CD8-positive, alpha-beta memory T cell (primary cell): ENCODE results near the gene ERP44. TPM values are rescaled to one million over a fixed set of nuclear protein-coding genes. Genes with fewer than 3 reads are reported as not detected.

Experiments
- CTCF ChIA-PET: fragments of 350-600 bp; sonication (Branson Sonifier 250); formaldehyde crosslinking; loops from one replicate; lab custom pipeline; 2021; ENCODE audit warnings: antibody characterized with exemption; lab: Charles Lee
- POLR2A ChIA-PET: fragments of 350-600 bp; sonication (Branson Sonifier 250); formaldehyde crosslinking; loops from one replicate; lab custom pipeline; 2021; ENCODE audit warnings: antibody characterized with exemption; lab: Charles Lee
- DNase-seq, 5 donors: peaks; one replicate each; pipeline versions ENCODE4 v3.0.0 to v3.0.0-alpha.2; 2020 to 2022; ENCODE audit warnings: mixed read lengths in 1 of 5
- H3K27ac ChIP-seq: one replicate; pipeline ENCODE4 v1.7.0; 2013; ENCODE audit warnings: low read depth, mild to moderate bottlenecking, low read length, moderate library complexity
- H3K27me3 ChIP-seq: 2 replicates; pipeline ENCODE4 v1.7.0; 2013; ENCODE audit warnings: low read length, mild to moderate bottlenecking; ENCODE audit not compliant: insufficient read depth, poor library complexity, severe bottlenecking
- H3K36me3 ChIP-seq: 2 replicates; pipeline ENCODE4 v1.7.0; 2013; ENCODE audit warnings: mild to moderate bottlenecking, low read length, moderate library complexity; ENCODE audit not compliant: insufficient read depth
- H3K4me1 ChIP-seq: 2 replicates; pipeline ENCODE4 v1.7.0; 2013; ENCODE audit warnings: mild to moderate bottlenecking, low read length, moderate library complexity; ENCODE audit not compliant: insufficient read depth
- H3K4me3 ChIP-seq: 2 replicates; pipeline ENCODE4 v1.7.0; 2013; ENCODE audit warnings: mild to moderate bottlenecking, low read length
- H3K9me3 ChIP-seq: 2 replicates; pipeline ENCODE4 v1.7.0; 2013; ENCODE audit warnings: mild to moderate bottlenecking, low read length
- H3K27ac Mint-ChIP-seq, 8 donors: one replicate each; pipeline ENCODE4 v1.8.0; 2020 to 2021; ENCODE audit warnings: mixed read lengths in 8 of 8, mild to moderate bottlenecking in 6 of 8, inconsistent platforms in 3 of 8, moderate library complexity in 3 of 8
- H3K27me3 Mint-ChIP-seq, 2 donors: one replicate each; pipeline ENCODE4 v1.8.0; 2020 to 2021; ENCODE audit warnings: mixed read lengths in 2 of 2, mild to moderate bottlenecking in 1 of 2, moderate library complexity in 1 of 2
- H3K36me3 Mint-ChIP-seq, 3 donors: one replicate each; pipeline ENCODE4 v1.8.0; 2020 to 2021; ENCODE audit warnings: mixed read lengths in 3 of 3, inconsistent platforms in 1 of 3, mild to moderate bottlenecking in 1 of 3
- H3K4me1 Mint-ChIP-seq, 3 donors: one replicate each; pipeline ENCODE4 v1.8.0; 2020 to 2021; ENCODE audit warnings: mixed read lengths in 3 of 3, inconsistent platforms in 1 of 3, mild to moderate bottlenecking in 1 of 3
- H3K4me3 Mint-ChIP-seq, 7 donors: one replicate each; pipeline ENCODE4 v1.8.0; 2020 to 2021; ENCODE audit warnings: mixed read lengths in 7 of 7, mild to moderate bottlenecking in 6 of 7, moderate library complexity in 4 of 7, inconsistent platforms in 2 of 7
- H3K9me3 Mint-ChIP-seq, 5 donors: one replicate each; pipeline ENCODE4 v1.8.0; 2020 to 2022; ENCODE audit warnings: mixed read lengths in 5 of 5, mild to moderate bottlenecking in 3 of 5, moderate library complexity in 2 of 5, inconsistent platforms in 1 of 5
- polyA plus RNA-seq: library from polyadenylated mRNA; unstranded; fragments of 300-500 nt; fragmentation: Illumina TruSeq; gene quantifications from one replicate; pipeline ENCODE4 v1.2.3, GENCODE V29; 2021
- total RNA-seq, 2 experiments: library from RNA; stranded (reverse); gene quantifications; one replicate each; pipeline ENCODE4 v1.2.3, GENCODE V29; 2021

Gene ERP44
- total and polyA plus RNA-seq, 3 experiments from 2014 or later = 16.0 to 40.6 (median 16.8) TPM

DNA sequence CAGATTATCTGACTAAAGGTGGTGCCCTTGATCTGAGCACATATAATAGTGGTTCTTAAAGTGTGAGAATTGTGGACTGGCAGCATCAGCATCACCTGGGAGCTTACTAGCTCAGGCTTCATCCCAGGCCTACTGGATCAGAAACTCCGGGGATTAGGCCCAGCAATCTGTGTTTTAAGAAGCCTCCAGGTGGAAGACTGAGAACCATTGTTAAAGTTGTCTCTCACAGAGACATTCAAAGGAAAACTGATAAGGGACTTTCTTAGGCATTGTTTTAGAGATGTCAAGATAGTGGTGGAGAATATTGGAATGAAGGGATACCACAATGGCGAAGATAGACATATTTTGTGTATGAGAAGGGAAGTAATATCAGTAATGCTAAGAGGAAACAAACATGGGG lies 132.8 kb downstream of the ERP44 start:
- CTCF ChIA-PET = no interaction called here
- peaks cover 0 to 78% (median 21%) of the 10 kb centered on the region in 3 donors for H3K36me3 Mint-ChIP-seq
- no peak for DNase-seq
- H3K27ac Mint-ChIP-seq = peak overlapping the region in 5 of 8 donors; percentile 5 to 55 (median 18)
- Histone ChIP-seq H3K27ac (no peak overlapping the region), H3K36me3 (peaks cover 8% of the 10 kb centered on the region), H3K27me3 (no peaks in the 10 kb centered on the region), H3K4me3 (no peak overlapping the region), H3K4me1 (no peaks in the 10 kb centered on the region), H3K9me3 (no peaks in the 10 kb centered on the region)
- no peaks in the 10 kb centered on the region for H3K27me3 Mint-ChIP-seq
- no peaks in the 10 kb centered on the region for H3K9me3 Mint-ChIP-seq
- H3K4me3 Mint-ChIP-seq = no peak overlapping the region
- POLR2A ChIA-PET = no interaction called here
- H3K4me1 Mint-ChIP-seq = peaks cover 0 to 3% (median 0%) of the 10 kb centered on the region in 3 donors

DNA sequence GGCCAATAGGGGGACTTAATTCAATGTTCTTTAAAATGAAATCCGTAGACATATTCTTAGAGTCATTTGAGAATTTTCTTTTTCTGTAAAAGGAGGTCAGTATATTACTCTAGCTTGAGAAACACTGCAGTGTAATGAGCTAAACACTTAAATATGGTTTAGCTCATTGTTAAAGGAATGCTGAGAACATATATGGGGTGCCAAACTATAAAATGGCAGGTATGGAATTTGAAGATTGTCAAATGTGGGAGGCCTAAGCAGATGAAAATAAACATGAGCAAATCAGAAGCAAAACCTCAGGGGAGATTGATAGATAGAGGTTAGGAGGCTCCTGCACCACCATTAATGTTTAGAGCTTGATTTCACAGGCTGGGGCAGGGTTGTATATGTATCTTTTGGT lies 134.5 kb downstream of the ERP44 start:
- Histone ChIP-seq H3K27ac (no peak overlapping the region), H3K36me3 (peaks cover 13% of the 10 kb centered on the region), H3K9me3 (no peaks in the 10 kb centered on the region), H3K27me3 (no peaks in the 10 kb centered on the region), H3K4me1 (no peaks in the 10 kb centered on the region), H3K4me3 (no peak overlapping the region)
- CTCF ChIA-PET = no interaction called here
- peaks cover 0 to 3% (median 0%) of the 10 kb centered on the region in 3 donors for H3K4me1 Mint-ChIP-seq
- no peak for DNase-seq
- H3K4me3 Mint-ChIP-seq = no peak overlapping the region
- POLR2A ChIA-PET = no interaction called here
- no peaks in the 10 kb centered on the region for H3K27me3 Mint-ChIP-seq
- peaks cover 0 to 77% (median 26%) of the 10 kb centered on the region in 3 donors for H3K36me3 Mint-ChIP-seq
- H3K27ac Mint-ChIP-seq = no peak overlapping the region
- no peaks in the 10 kb centered on the region for H3K9me3 Mint-ChIP-seq

DNA sequence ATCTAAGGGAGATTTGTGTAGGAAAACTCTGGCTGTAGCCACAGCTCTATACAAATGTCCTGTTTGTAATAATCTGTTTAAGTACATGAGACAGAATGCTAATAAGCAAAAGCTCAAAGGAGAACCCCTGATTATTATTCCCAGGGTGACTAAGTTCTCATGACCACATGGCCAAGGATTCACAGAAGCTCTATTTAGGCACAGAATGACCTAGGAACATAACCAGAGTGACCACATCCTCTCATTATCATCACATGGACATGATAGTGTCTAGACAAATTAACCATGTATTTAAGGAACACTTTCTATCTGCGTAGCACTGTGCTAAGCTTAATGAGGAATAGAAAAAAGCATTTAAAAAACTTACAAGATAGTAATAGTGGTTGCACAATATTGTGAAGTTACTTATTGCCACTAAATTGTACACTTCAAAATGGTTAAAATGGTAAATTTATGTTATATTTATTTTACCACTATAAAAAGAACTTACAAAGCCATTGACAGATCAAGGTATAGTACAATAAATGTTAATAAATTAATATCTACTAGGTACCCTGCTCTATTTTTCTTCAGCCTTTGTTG lies 136.0 kb downstream of the ERP44 start:
- Mint-ChIP-seq H3K4me1 (peaks cover 0 to 6% (median 5%) of the 10 kb centered on the region in 3 donors), H3K4me3 (no peak overlapping the region), H3K27ac (no peak overlapping the region), H3K36me3 (peaks cover 0 to 74% (median 28%) of the 10 kb centered on the region in 3 donors), H3K9me3 (no peaks in the 10 kb centered on the region), H3K27me3 (no peaks in the 10 kb centered on the region)
- H3K27ac ChIP-seq = no peak overlapping the region
- no peaks in the 10 kb centered on the region for H3K4me1 ChIP-seq
- no peak overlapping the region for H3K4me3 ChIP-seq
- no peak for DNase-seq
- POLR2A ChIA-PET = no interaction called here
- peaks cover 13% of the 10 kb centered on the region for H3K36me3 ChIP-seq
- no peaks in the 10 kb centered on the region for H3K27me3 ChIP-seq
- CTCF ChIA-PET = no interaction called here
- H3K9me3 ChIP-seq = no peaks in the 10 kb centered on the region

DNA sequence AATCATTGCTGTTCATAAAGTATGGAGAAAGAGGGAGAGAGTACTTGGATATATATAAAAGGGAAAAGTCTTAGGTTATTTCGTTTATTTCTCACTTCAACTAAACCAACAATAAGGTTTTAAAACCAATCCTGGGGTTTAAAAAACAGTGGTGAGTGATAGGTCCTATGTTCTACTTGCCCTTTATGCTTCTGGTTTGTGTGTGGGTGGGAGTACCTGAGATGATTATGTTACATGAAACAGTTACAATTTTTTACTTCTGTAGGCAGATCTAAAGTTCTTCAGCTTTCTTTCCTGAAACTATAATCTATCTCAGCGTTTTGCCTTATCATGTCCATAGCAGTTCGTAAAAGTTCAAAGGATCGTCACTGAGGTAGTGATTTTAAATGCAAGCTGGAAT lies 143.2 kb downstream of the ERP44 start:
- H3K4me1 ChIP-seq = no peaks in the 10 kb centered on the region
- Mint-ChIP-seq H3K27ac (peak overlapping the region in 2 of 8 donors; percentile 35 to 70), H3K4me3 (no peak overlapping the region), H3K4me1 (peaks cover 16 to 28% (median 22%) of the 10 kb centered on the region in 3 donors), H3K27me3 (no peaks in the 10 kb centered on the region), H3K9me3 (peaks cover 0 to 2% (median 0%) of the 10 kb centered on the region in 5 donors), H3K36me3 (peaks cover 12 to 61% (median 26%) of the 10 kb centered on the region in 3 donors)
- no peaks in the 10 kb centered on the region for H3K9me3 ChIP-seq
- H3K4me3 ChIP-seq = no peak overlapping the region
- ChIA-PET POLR2A (no interaction called here), CTCF (no interaction called here)
- no peak overlapping the region for H3K27ac ChIP-seq
- peaks cover under 1% of the 10 kb centered on the region for H3K36me3 ChIP-seq
- H3K27me3 ChIP-seq = no peaks in the 10 kb centered on the region
- no peak for DNase-seq

- H3K4me3 Mint-ChIP-seq = no peak overlapping the region
- Histone ChIP-seq H3K4me1 (no peaks in the 10 kb centered on the region), H3K27ac (no peak overlapping the region), H3K36me3 (no peaks in the 10 kb centered on the region), H3K4me3 (no peak overlapping the region), H3K27me3 (no peaks in the 10 kb centered on the region), H3K9me3 (no peaks in the 10 kb centered on the region)
- peaks cover 0 to 2% (median 0%) of the 10 kb centered on the region in 5 donors for H3K9me3 Mint-ChIP-seq
- peaks cover 19 to 31% (median 22%) of the 10 kb centered on the region in 3 donors for H3K4me1 Mint-ChIP-seq
- H3K27me3 Mint-ChIP-seq = no peaks in the 10 kb centered on the region
- no peak for DNase-seq
- ChIA-PET POLR2A (no interaction called here), CTCF (no interaction called here)
- H3K27ac Mint-ChIP-seq = peak overlapping the region in 2 of 8 donors; percentile 7 to 54
- peaks cover 12 to 59% (median 26%) of the 10 kb centered on the region in 3 donors for H3K36me3 Mint-ChIP-seq
Measured at GRCh38 chr9:99954819-99955218, 144.0 kb downstream of the ERP44 start.

GRCh38 chr9:99953861-99954507 lies 144.8 kb downstream of the ERP44 start:
- ChIA-PET CTCF (no interaction called here), POLR2A (no interaction called here)
- H3K27me3 Mint-ChIP-seq = no peaks in the 10 kb centered on the region
- H3K36me3 Mint-ChIP-seq = peaks cover 12 to 55% (median 24%) of the 10 kb centered on the region in 3 donors
- peaks cover 0 to 2% (median 0%) of the 10 kb centered on the region in 5 donors for H3K9me3 Mint-ChIP-seq
- DNase-seq = no peak
- no peaks in the 10 kb centered on the region for H3K27me3 ChIP-seq
- no peaks in the 10 kb centered on the region for H3K9me3 ChIP-seq
- H3K4me1 Mint-ChIP-seq = peaks cover 19 to 31% (median 22%) of the 10 kb centered on the region in 3 donors
- H3K27ac ChIP-seq = no peak overlapping the region
- peak overlapping the region in 2 of 8 donors; percentile 6 to 38 for H3K27ac Mint-ChIP-seq
- no peak overlapping the region for H3K4me3 ChIP-seq
- H3K36me3 ChIP-seq = no peaks in the 10 kb centered on the region
- H3K4me3 Mint-ChIP-seq = no peak overlapping the region
- no peaks in the 10 kb centered on the region for H3K4me1 ChIP-seq

DNA sequence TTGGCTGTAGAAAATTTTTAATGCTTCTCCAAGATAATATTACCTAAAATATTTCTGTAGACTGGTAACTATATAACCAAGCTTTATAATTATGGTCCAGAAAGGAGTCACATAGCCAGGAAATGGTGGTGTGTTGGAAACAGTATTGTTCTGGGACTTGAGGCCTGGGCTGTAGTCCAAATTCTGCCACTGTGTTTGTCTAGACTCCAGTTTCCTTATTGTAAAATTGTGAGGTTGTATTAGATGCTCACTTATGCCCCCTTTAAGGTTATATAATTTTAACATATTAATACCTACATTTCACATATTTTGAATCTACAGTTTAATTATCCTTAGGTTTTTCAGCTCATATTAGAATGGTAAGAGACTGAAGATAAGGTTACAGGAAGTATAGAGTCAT lies 149.9 kb downstream of the ERP44 start:
- CTCF ChIA-PET = interaction anchor here (0.9 kb wide), 1 partner anchor 124 kb away, joined by 3 read pairs; no protein-coding TSS in a partner anchor

GRCh38 chr9:99948482-99948881 lies 150.3 kb downstream of the ERP44 start:
- Histone ChIP-seq H3K4me1 (peaks cover 5% of the 10 kb centered on the region), H3K9me3 (no peaks in the 10 kb centered on the region), H3K4me3 (no peak overlapping the region), H3K27me3 (no peaks in the 10 kb centered on the region), H3K36me3 (no peaks in the 10 kb centered on the region), H3K27ac (no peak overlapping the region)
- Mint-ChIP-seq H3K4me1 (peaks cover 12 to 34% (median 16%) of the 10 kb centered on the region in 3 donors), H3K4me3 (no peak overlapping the region), H3K36me3 (peaks cover 12 to 30% (median 16%) of the 10 kb centered on the region in 3 donors), H3K27ac (no peak overlapping the region), H3K27me3 (no peaks in the 10 kb centered on the region), H3K9me3 (peaks cover 0 to 2% (median 0%) of the 10 kb centered on the region in 5 donors)
- ChIA-PET POLR2A (interaction anchor here (0.7 kb wide), 1 partner anchor 404 kb away, joined by 3 read pairs; no protein-coding TSS in a partner anchor), CTCF (interaction anchor here (0.9 kb wide), 1 partner anchor 123 kb away, joined by 3 read pairs; no protein-coding TSS in a partner anchor)
- no peak for DNase-seq

More for the DNA sequence above, 149.9 kb downstream of the ERP44 start:
- H3K4me1 Mint-ChIP-seq = peaks cover 16 to 34% (median 16%) of the 10 kb centered on the region in 3 donors
- H3K4me3 ChIP-seq = no peak overlapping the region
- no peak overlapping the region for H3K4me3 Mint-ChIP-seq
- DNase-seq = no peak
- no peaks in the 10 kb centered on the region for H3K27me3 ChIP-seq
- H3K4me1 ChIP-seq = peaks cover 5% of the 10 kb centered on the region
- H3K36me3 ChIP-seq = no peaks in the 10 kb centered on the region
- peaks cover 0 to 2% (median 0%) of the 10 kb centered on the region in 5 donors for H3K9me3 Mint-ChIP-seq
- H3K36me3 Mint-ChIP-seq = peaks cover 12 to 32% (median 13%) of the 10 kb centered on the region in 3 donors
- no peak overlapping the region for H3K27ac Mint-ChIP-seq
- POLR2A ChIA-PET = no interaction called here
- no peak overlapping the region for H3K27ac ChIP-seq
- H3K27me3 Mint-ChIP-seq = no peaks in the 10 kb centered on the region
- no peaks in the 10 kb centered on the region for H3K9me3 ChIP-seq
